ENCODE results near the gene MYT1. TPM values are rescaled to one million over a fixed set of nuclear protein-coding genes. Genes with fewer than 3 reads are reported as not detected.

MYT1 gene
- total RNA-seq, 1 donor from 2014 or later, result not detected

DNA sequence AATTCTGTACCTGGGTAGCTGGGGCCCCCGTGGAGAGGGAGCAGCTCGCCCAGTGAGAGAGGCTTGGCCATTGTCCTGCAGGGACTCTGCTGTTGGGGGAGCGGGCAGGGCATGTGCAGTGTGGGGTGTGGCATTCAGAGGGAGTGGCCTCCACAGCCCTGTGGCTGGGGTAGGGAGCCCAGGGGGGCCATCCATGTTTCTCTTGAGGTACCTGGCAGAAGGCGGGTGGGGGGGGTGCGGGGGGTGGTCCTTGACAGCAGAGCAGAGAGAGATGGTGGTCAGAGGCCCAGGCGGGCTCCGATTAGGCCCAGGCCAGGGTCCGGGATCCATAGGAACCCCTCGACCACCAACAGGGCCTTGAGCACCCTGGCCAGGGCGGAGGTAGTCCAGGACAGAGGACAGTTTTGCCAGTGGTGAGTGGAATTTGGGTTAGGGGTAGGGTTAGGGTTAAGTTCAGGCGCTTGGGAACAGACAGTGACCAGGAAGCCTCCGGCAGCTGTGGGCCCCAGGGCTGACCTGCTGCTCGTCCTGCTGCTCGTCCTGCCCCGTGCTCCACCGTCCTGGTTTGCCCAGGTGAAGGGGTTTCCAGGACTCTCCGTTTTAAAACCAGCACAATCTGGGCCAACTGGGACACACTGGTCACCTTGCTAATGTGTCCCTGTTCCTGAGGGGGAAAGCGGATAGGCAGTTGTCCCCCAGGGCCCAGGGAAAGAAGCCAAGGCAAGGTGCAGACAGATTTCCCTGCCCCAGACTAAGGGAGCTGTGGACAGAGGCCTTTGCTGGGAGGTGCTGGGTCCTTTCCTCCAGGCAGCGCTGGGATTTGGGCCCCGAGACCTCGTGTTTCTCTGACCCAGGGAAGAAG is 24.8 kb upstream of the MYT1 start:
- DNase-seq (ENCODE audit: low spot score), result peak; percentile 88

DNA sequence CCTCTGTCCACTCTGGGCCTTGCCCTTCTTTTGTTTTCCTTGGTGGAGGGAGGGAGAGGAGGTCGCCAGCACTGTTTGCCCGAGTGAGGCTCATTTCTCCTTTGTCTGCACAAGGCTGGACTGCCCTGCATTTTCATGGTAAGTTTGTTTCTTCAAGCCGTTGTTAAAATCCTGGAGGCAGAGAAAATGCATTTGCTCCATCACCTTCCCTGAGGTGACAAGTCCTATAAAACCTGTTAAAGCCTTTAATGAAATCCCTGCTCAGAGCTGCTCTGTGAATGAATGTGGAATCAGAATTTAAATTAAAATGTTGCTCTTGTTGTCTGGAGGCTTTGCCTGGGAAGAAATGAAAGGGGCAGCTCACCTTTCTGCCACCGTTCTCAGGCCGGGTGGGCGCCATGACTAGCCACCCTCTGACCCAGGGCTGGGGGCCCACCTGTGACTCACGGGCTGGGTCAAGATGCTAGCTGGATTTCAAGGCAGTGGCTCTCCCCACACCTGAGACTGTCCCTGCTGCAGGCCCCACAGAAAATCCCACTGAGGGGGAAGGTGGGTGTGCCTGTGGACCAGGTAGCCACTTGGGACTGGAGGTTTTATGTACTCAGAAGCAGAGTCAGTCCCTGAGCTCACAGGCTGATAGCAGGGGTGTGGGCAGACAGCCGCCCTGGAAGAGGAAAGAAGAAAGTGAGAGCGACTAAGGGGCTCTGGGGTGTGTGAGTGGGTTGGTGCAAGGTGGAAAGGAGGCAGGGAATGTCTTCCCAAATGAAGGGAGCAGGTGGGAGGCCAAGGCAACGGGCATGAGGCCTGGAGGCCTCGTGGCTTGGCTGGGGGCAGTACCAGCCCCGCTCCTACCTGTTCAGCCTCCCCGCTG is 24.0 kb upstream of the MYT1 start:
- DNase-seq (ENCODE audit: low spot score), result peak; percentile 45

DNA sequence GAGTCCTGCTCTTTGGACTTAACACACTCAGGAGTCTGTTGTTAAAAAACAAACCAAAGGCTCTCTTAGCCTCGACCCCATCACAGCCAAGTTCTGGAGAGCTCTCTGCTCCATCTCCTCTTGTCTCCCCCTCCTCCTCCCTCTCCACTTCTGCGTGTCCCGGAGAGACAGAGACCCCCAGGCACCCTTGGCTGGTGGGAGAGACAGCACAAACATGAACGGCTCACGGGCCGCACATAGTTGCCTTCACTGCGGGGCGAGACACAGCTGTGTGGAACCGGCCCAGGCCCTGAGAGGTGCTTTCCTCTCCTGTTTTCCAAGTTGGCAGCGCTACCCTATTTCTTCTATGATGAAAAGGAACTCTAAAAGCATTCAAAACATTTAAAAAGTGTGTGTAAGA is 23.3 kb upstream of the MYT1 start:
- peak; percentile 74 for DNase-seq (ENCODE audit: low spot score)

DNA sequence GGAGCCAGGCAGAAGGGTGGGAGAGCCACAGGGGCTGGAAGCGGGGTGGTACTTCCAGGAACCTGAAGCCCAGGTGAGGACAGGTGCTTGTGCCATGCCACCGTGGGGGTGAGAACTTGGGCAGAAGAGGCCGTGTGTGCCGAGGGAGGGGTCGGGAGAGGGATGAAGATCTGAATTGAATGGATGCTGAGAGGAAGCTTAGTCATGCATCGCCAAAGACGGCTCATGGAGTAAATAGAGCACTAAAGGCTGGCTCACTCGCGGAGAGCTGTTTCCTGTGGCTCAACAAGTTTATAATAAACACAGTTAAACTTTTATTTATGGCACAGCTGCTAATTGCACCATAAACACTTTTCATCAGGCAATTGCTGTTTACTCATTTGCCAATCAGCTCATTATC is 21.7 kb upstream of the MYT1 start:
- DNase-seq (ENCODE audit: low spot score), result peak; percentile 59

DNA sequence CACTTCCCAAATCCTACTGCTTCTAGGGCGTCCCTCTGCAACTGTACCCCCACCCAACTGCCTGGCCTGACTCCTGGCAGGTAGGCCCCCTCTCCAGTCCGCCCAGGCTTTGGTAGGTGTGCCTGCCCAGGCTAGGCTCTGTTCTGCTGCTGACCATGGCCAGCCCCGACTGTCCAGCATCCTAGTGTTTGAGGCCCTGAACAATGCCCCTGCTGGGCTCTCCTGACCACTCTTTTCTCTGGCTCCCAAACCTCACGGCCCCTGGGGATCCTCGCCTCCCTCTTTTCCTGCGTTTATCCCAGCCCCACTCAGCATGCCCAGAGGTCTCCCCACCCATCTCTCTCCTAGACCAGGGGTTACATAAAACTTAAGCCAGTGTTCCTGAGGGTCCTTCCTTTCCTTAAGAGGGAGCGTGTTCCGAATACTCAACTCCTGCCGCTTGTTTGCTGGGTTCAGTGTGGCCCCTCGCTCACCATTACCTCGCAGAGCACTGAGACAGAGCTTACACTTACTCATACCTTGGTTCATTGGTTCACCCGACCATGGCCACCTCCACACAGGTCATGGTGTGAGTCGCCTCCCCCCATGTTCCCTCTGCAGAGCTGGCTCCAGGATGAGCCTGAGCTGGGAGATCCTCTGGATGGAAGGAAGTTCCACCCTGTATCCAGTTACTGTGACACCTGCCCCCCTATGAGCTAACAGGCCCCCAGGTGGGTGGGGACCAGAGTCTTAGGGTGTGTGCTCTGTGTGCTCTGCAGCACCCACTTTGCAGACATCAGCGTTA is 21.0 kb upstream of the MYT1 start:
- peak; percentile 84 for DNase-seq (ENCODE audit: low spot score)

DNA sequence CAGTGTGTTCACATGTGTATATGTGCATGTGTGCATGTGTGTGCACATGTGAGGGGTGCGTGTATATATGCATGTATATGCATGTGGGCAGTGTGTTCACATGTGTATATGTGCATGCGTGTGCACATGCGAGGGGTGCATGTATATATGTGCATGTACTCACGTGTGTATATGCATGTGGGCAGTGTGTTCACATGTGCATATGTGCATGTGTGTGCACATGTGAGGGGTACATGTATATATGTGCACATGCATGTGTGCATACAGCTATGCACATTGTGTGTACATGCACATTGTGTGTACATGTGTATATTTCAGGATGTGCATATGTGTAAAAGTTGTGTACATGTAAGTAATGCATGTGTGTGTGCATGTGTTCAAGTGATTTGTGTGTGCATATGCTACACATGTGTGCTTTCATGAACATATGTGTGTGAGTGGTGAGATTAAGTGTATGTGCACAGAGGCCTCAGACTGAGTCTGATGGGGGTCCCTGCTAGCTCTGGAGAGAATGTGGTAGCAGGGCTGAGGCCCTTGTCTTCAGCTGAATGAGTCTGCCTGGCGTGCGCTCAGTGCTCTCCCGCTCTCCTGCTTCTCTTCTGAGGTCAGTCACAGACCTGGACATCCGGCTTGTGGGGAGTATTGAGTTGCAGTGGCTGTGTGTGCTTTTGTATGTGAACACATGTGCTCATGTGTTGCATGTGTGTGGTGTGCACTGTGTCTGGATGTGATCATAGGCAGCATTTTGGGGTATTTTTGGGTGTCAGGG is 19.9 kb upstream of the MYT1 start:
- no peak for DNase-seq (ENCODE audit: low spot score)

DNA sequence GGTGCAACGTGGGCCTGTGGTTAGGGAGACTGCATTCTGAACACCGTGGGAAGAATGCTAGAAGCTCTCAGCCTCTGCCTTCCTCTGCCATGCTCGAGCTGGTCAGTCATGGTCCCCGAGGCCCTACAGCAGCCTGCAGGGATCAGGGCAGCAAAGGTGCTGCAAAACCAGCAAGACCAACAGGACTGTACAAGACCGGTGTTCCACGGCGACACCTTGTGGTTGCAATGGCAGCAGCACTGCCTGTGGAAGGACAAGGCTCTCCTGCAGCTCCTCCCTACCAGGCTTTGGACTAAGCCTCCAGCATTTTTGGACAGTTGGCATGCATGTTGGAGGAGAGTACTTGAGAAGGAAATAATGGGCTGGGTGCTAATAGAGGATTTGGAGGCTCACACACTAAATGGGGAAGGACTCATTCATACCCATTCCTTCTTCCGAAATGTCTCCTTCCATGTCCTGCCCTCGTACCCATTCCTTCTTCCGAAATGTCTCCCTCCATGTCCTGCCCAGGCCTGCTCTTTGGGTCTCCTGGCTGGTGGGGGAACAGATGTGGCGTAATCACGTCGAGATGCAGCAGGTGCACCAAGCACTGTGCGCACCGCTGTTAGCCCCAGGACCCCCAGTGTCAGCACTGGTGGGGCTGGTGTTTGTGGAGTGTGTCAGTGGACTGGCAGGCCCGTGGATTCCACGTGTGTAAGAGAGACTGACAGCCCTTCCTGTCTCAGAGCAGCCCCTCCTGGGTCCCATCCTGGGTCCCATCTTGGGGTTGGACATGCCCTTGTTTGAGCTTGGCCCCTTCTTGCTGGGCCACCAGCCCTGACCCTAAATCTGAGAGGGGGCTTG is 18.6 kb upstream of the MYT1 start:
- no peak for DNase-seq (ENCODE audit: low spot score)

DNA sequence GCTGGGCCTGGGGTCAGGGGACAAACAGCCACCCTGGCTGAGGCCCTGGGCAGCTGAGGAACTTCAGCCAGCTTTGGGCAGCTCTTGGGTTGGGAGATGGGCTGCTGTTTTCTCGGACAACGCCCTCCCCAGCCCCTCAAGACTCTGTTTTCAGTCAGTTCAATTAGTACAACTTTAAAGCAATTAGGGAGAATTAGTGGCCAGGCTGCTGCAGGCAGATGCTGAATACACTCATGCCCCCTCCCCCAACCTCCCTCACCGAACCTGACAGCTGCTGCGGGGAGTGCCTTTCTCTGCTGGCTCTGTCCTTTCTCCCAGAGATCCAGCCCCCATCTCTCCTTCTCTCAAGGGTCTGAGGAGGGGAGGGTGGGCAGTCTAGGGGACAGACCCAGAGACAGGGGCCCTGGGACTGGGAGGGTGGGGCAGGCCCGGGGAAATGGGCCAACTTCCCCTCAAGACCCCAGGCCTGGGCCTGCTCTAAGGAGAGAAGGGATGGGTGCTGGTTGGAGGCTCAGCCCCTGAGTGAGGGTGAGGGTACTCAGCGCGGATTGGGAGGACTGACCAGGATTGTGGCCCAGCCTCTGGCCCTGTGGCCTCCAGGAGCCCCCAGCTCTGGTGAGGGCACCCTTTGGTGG is 17.8 kb upstream of the MYT1 start:
- DNase-seq (ENCODE audit: low spot score), result peak; percentile 72

DNA sequence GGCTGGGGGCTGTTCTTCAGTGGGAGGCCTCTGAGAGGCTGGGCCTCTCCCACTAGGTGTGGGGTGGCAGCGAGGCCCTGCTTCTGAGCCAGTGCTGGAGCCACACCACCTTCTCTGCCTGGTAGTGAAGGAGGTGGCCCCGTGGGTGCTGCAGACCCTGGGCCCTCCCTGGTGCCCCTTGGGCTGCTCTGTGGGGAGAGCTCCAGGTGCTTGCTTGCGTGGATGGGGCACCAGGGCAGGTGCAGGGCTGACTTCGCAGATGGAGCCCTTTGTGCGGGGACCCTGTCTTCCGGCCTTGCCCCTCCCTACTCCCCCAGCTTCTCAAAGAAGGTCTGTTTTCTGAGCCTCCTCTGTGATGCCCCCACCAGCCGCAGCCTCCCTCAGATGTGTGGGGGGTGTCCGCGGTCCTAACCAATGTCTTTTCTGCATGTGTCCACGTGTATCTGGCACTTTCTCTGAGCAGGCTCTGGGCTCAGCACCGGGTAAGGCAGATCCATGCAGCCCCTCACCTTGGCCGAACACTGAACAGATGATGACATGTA is 17.2 kb upstream of the MYT1 start:
- peak; percentile 75 for DNase-seq (ENCODE audit: low spot score)

DNA sequence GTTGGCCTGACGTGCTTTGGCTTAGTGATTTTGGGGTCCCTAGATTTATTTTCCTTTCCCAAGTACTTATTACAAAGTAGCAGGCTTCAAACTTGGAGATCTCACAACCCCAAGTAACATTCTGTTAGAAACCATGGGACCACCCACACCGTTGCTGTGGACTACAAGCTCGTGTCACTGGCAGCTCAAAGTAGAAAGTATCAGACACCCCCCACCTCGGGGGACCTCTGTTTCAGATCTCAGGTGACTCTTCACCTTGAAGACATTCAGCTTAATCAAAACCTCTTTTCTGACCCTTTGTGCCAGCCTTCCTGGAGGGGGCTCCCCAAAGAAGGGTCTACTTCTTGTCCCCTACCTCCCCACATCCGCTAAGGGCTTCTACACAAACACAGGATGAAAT is 15.7 kb upstream of the MYT1 start:
- no peak for DNase-seq (ENCODE audit: low spot score)

DNA sequence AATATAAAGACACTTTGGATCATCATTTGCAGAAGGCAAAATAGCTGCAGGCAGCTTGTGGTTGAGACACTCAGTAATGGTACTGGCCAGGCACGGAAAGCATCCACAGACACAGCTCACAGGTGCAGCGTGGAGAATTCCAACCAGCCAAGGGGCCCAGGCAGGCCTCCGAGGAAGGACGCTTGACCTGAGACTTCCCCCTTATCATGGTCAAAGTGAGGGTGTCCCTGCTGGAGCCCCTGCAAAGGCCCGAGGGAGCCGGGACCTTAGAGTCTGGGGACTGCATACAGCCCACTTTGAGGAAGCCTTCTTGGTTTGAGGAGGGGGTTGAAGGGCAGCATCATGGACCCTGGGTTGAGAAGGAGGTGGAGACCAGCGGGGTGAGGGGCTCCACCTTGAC is 15.1 kb upstream of the MYT1 start:
- DNase-seq (ENCODE audit: low spot score), result no peak

DNA sequence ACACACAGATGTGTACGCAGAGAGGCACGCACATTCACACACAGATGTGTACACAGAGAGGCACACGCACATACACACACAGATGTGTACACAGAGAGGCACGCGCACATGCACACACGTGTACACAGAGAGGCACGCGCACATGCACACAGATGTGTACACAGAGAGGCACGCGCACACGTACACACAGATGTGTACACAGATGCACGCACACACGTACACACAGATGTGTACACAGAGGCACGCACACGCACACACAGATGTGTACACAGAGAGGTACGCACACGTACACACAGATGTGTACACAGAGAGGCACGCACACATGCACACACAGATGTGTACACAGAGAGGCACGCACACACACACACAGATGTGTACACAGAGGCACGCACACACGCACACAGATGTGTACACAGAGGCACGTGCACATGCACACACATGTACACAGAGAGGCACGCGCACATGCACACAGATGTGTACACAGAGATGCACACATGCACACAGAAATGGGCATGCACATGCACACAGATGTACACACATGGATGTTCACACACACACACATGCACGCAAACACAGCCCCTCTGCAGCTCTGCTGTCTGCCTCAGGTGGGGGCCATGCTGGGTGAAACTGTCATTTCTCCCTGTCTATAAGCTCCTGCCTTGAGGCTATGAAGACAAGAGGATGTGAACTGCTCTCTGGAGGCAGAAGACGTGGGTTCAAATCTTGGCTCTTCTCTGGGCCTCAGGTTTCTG is 14.3 kb upstream of the MYT1 start:
- DNase-seq (ENCODE audit: low spot score), result no peak

DNA sequence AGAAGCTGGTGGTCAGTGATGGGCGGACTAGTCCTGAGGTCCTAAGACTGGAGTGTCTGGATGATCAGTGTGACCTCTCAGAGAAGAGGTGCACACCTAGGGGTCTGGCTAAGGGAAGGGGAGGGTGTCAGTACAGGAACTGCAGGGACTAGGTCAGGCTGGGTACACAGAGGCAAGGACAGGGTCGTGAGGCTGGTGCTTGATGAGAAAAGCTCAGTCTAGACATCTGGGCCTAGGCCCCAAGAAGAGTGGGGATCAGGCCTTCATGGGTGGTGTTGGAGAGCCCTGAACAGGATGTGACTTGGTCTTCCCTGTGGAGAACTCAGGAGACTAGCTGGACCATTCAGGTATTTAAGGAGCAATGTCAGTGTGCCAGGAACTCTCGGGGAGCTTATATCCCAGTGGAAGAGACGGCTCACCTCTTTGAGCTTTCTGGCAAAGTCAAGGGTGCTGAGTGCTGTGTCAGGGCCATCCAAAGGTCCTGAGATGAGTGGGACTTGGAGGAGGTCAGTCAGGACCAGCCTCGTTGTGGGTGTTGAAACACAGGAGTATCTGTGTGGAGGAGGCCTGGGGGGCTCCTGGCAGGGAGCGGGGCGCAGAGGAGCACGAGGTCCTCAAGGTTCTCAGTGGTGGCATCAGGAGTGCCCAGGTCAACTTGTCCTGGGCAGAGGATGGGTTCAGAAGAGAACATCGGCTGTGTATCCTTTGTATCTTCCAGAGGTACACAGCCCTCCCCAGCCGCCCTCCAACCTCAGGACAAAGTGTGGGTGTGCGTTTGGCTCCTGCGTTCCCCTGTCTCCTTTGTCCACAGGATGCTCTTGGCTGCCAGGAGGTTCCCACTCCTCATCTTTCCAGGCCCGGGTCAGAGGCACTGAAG is 13.3 kb upstream of the MYT1 start:
- no peak for DNase-seq (ENCODE audit: low spot score)

DNA sequence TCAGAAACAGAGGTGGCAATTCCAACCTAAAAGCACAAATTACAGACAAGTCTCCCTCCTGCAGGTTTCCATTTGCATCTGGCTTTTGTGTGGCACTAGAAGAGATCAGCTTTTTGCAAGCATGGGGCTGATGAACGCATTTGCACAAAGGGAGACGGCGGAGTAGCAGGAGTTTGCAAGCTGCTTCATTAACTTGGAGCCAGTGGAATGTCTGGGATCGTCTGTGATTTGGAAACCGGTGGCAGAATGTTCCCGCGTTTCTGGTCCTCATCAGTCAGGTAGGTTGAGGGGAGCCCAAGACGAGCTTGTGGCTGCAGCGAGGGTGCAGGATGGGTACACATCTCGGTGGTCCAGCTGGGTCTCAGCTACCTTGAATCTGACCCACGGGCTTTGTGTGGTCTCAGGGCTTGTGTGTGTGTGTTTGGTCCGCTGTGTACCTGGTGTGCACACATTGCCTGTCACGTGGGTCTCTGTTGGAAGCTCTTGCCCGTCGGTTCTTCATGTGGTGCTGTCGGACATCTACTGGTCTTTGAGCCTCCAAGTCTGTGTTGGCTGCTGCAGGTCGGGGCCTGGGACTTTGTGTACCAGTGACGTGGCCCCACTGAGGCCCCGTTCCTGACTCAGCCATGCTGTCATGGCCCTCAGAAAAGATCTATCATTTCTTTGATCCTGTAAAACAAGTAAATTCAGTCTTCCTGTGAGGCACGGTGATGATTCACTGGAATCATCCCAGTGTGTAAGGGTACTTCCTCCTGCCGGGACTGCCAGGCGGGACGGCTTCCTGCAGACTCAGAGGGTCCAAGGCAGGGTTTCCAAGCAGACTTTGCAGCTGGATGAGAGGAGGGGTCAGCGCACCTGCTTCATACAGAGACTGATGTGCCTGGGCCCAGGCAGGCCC is 12.4 kb upstream of the MYT1 start:
- DNase-seq (ENCODE audit: low spot score), result no peak

DNA sequence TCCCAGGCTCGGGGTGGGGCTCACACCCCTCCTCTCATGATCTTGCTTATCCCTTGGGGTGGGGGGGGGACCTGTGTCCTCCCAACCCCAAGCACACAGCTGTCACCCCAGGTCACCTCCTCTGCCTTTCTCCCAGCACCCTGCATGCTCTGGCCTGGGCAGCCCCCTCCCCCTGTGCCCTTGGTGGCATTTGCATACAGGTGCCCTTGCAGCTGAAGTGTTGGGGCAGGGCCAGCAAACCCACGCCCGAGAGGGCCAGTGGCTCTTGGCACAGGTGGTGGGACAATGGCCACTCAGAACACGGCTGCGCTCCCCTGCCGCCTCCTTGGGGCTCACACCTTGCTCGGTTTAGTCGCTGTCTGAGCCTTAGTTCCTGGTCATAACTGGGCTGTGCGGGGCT is 11.3 kb upstream of the MYT1 start:
- no peak for DNase-seq (ENCODE audit: low spot score)

DNA sequence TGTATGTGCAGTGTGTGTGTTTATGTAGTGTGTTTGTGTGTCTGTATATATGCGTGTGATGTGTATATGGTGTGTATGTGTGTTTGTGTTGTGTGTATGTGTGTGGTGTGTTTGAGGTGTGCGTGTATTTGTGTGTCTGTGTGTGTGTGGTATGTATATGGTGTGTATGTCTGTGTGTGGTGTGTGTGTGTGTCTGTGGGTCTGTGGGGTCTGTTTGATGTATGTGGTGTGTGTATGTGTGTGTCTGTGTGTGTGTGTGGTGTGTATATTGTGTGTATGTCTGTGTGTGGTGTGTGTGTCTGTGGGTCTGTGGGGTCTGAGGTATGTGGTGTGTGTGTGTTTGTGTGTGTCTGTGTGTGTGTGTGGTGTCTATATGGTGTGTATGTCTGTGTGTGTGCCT is 10.8 kb upstream of the MYT1 start:
- no peak for DNase-seq (ENCODE audit: low spot score)

Data from mesenteric fat pad (tissue), 1 donor.